ENCODE measurements around the gene RAB9A.

DNA sequence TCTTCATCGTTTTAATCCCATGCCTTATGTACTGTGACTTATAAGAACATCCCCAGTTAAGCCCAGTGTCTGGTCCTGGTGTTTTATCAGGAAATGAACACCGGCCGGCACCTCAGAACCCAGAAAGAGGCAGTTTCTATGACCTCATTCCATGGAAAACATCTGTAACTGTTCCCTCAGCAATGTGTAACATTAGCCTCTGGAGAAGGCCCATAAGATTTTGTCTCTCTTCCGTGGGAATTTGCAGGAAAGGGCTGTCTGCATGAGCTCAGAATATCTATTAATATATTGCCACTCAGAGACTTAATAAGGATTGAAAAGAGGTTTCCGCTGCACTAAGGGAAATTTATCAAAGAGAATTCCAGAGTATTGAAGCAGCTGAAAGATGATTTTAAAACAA lies 39.1 kb upstream of the RAB9A start:
- TF ChIP-seq, protein P1, sequence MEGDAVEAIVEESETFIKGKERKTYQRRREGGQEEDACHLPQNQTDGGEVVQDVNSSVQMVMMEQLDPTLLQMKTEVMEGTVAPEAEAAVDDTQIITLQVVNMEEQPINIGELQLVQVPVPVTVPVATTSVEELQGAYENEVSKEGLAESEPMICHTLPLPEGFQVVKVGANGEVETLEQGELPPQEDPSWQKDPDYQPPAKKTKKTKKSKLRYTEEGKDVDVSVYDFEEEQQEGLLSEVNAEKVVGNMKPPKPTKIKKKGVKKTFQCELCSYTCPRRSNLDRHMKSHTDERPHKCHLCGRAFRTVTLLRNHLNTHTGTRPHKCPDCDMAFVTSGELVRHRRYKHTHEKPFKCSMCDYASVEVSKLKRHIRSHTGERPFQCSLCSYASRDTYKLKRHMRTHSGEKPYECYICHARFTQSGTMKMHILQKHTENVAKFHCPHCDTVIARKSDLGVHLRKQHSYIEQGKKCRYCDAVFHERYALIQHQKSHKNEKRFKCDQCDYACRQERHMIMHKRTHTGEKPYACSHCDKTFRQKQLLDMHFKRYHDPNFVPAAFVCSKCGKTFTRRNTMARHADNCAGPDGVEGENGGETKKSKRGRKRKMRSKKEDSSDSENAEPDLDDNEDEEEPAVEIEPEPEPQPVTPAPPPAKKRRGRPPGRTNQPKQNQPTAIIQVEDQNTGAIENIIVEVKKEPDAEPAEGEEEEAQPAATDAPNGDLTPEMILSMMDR (IDR thresholded peaks at IDR 0.05; ENCODE audit: insufficient read depth, low read length): no peak
- TF ChIP-seq GABPA (IDR thresholded peaks at IDR 0.05; ENCODE audit: low read depth): no peak
- TF ChIP-seq, protein P2, sequence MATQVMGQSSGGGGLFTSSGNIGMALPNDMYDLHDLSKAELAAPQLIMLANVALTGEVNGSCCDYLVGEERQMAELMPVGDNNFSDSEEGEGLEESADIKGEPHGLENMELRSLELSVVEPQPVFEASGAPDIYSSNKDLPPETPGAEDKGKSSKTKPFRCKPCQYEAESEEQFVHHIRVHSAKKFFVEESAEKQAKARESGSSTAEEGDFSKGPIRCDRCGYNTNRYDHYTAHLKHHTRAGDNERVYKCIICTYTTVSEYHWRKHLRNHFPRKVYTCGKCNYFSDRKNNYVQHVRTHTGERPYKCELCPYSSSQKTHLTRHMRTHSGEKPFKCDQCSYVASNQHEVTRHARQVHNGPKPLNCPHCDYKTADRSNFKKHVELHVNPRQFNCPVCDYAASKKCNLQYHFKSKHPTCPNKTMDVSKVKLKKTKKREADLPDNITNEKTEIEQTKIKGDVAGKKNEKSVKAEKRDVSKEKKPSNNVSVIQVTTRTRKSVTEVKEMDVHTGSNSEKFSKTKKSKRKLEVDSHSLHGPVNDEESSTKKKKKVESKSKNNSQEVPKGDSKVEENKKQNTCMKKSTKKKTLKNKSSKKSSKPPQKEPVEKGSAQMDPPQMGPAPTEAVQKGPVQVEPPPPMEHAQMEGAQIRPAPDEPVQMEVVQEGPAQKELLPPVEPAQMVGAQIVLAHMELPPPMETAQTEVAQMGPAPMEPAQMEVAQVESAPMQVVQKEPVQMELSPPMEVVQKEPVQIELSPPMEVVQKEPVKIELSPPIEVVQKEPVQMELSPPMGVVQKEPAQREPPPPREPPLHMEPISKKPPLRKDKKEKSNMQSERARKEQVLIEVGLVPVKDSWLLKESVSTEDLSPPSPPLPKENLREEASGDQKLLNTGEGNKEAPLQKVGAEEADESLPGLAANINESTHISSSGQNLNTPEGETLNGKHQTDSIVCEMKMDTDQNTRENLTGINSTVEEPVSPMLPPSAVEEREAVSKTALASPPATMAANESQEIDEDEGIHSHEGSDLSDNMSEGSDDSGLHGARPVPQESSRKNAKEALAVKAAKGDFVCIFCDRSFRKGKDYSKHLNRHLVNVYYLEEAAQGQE (IDR thresholded peaks at IDR 0.05; ENCODE audit: insufficient replicate concordance, low read depth): no peak
- no peak for TF ChIP-seq POLR2AphosphoS5 (IDR thresholded peaks at IDR 0.05; ENCODE audit: low read depth)
- no peak for TF ChIP-seq SPI1 (IDR thresholded peaks at IDR 0.05; ENCODE audit: borderline replicate concordance, low read depth)

Data from HL-60 (cell line).